NAMALWA (cell line): ENCODE results near the gene RAD51D.
"Not testable (repeated sequence)": the region's sequence is repeated elsewhere in the genome, so short reads cannot be mapped to it uniquely, and the experiment has no call there.

Experiments used
- DNase-seq: peaks from one replicate; pipeline ENCODE4 v3.0.0-alpha.2; 2015; ENCODE audit warnings: low spot score

RAD51D gene

GRCh38 chr17:35119370-35120165, at the start of gene RAD51D:
Gene RAD51D, minus strand, starts transcription at chr17:35119860. Its CDS starts 247 bp downstream, at chr17:35119613.
- DNase-seq: peak; percentile 89

- DNase-seq: no peak
Observed at GRCh38 chr17:35167666-35168065, 48.0 kb upstream of the RAD51D start.

GRCh38 chr17:35167046-35167445, 47.4 kb upstream of the RAD51D start:
- DNase-seq: no peak

GRCh38 chr17:35166526-35166925, 46.9 kb upstream of the RAD51D start:
- no peak for DNase-seq

GRCh38 chr17:35164716-35165115, 45.1 kb upstream of the RAD51D start:
- no peak for DNase-seq

GRCh38 chr17:35163886-35164285, 44.2 kb upstream of the RAD51D start:
- no peak for DNase-seq

GRCh38 chr17:35162755-35163154, 43.1 kb upstream of the RAD51D start:
- no peak for DNase-seq

- DNase-seq: no peak
Observed at GRCh38 chr17:35161281-35161761, 41.7 kb upstream of the RAD51D start.

GRCh38 chr17:35160354-35161201, 40.9 kb upstream of the RAD51D start:
- DNase-seq: no peak

GRCh38 chr17:35159940-35160339, 40.3 kb upstream of the RAD51D start:
- no peak for DNase-seq

GRCh38 chr17:35155246-35155645, 35.6 kb upstream of the RAD51D start:
- DNase-seq: no peak

GRCh38 chr17:35154196-35155165, 34.8 kb upstream of the RAD51D start:
- no peak for DNase-seq

GRCh38 chr17:35152421-35153140, 32.9 kb upstream of the RAD51D start:
- no peak for DNase-seq

- not testable (repeated sequence) for DNase-seq
Observed at GRCh38 chr17:35151080-35151479, 31.4 kb upstream of the RAD51D start.

GRCh38 chr17:35149941-35150340, 30.3 kb upstream of the RAD51D start:
- DNase-seq: no peak

GRCh38 chr17:35148144-35148543, 28.5 kb upstream of the RAD51D start:
- no peak for DNase-seq

GRCh38 chr17:35147375-35147905, 27.8 kb upstream of the RAD51D start, which contains the start of gene UNC45B:
Gene UNC45B, plus strand, starts transcription at chr17:35147817. Its CDS starts 447 bp downstream, at chr17:35148264.
- DNase-seq: no peak

GRCh38 chr17:35146214-35146833, 26.7 kb upstream of the RAD51D start:
- DNase-seq: no peak

- DNase-seq: no peak
Observed at GRCh38 chr17:35144840-35145239, 25.2 kb upstream of the RAD51D start.

GRCh38 chr17:35142467-35142796, 22.8 kb upstream of the RAD51D start:
- DNase-seq: no peak
